Activated CD8-positive, alpha-beta T cell treated with anti-CD3 and anti-CD28 coated beads for 36 hours (primary cell): Measurements from ENCODE around the gene ATP6V0E1. TPM values are rescaled to one million over a fixed set of nuclear protein-coding genes. Genes with fewer than 3 reads are reported as not detected.
A peak's percentile ranks its signal among the peaks of the same experiment; 100 is the strongest.

Experiments
- ATAC-seq: fragments of 200-7000 bp; cut with Tn5 transposase; one replicate; pipeline ENCODE4 v1.10.0; 2021; ENCODE audit warnings: mild to moderate bottlenecking, moderate library complexity
- CTCF ChIA-PET: fragments of 350-600 bp; sonication (Branson Sonifier 250); formaldehyde crosslinking; loops from one replicate; lab custom pipeline; 2021; ENCODE audit warnings: antibody characterized with exemption; lab: Charles Lee
- POLR2A ChIA-PET: fragments of 350-600 bp; sonication (Branson Sonifier 250); formaldehyde crosslinking; loops from one replicate; lab custom pipeline; 2021; ENCODE audit warnings: antibody characterized with exemption; lab: Charles Lee
- DNase-seq: peaks from one replicate; pipeline ENCODE4 v3.0.0-alpha.2; 2020
- H3K27ac Mint-ChIP-seq: one replicate; pipeline ENCODE4 v1.8.0; 2021; ENCODE audit warnings: mild to moderate bottlenecking, mixed read lengths
- H3K27me3 Mint-ChIP-seq: one replicate; pipeline ENCODE4 v1.8.0; 2021; ENCODE audit warnings: mixed read lengths
- H3K36me3 Mint-ChIP-seq: one replicate; pipeline ENCODE4 v1.8.0; 2021; ENCODE audit warnings: low read depth, mixed read lengths
- H3K4me1 Mint-ChIP-seq: one replicate; pipeline ENCODE4 v1.8.0; 2021; ENCODE audit warnings: low read depth, mixed read lengths
- H3K4me3 Mint-ChIP-seq: one replicate; pipeline ENCODE4 v1.8.0; 2021; ENCODE audit warnings: mild to moderate bottlenecking, moderate library complexity, mixed read lengths
- H3K9me3 Mint-ChIP-seq: one replicate; pipeline ENCODE4 v1.8.0; 2021; ENCODE audit warnings: mixed read lengths
- intact Hi-C: fragments of 100-400 bp; cut with micrococcal nuclease; formaldehyde crosslinking; loops from one replicate; pipeline ENCODE4 v1.10.0; 2022
- total RNA-seq, 2 experiments: library from RNA; stranded (reverse); gene quantifications; one replicate each; pipeline ENCODE4 v1.2.3, GENCODE V29; 2021
- TF ChIP-seq, protein P1 (sequence below): fragments of 200-600 bp; IDR thresholded peaks from one replicate; pipeline ENCODE4 v1.8.0; 2022; ENCODE audit warnings: antibody characterized with exemption, mild to moderate bottlenecking

Gene ATP6V0E1
- total RNA-seq, 2 experiments from 2014 or later: 68.0 to 79.8 TPM

GRCh38 chr5:173055983-173056782, 72.6 kb downstream of the ATP6V0E1 start, which contains the start of gene CREBRF:
Gene CREBRF, plus strand, starts transcription at chr5:173056352. Its CDS starts 24,424 bp downstream, at chr5:173080776.
- TF ChIP-seq, protein P1, sequence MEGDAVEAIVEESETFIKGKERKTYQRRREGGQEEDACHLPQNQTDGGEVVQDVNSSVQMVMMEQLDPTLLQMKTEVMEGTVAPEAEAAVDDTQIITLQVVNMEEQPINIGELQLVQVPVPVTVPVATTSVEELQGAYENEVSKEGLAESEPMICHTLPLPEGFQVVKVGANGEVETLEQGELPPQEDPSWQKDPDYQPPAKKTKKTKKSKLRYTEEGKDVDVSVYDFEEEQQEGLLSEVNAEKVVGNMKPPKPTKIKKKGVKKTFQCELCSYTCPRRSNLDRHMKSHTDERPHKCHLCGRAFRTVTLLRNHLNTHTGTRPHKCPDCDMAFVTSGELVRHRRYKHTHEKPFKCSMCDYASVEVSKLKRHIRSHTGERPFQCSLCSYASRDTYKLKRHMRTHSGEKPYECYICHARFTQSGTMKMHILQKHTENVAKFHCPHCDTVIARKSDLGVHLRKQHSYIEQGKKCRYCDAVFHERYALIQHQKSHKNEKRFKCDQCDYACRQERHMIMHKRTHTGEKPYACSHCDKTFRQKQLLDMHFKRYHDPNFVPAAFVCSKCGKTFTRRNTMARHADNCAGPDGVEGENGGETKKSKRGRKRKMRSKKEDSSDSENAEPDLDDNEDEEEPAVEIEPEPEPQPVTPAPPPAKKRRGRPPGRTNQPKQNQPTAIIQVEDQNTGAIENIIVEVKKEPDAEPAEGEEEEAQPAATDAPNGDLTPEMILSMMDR: no peak
- H3K27me3 Mint-ChIP-seq: no peaks in the 10 kb centered on the region
- peaks cover 2% of the 10 kb centered on the region for H3K36me3 Mint-ChIP-seq
- H3K9me3 Mint-ChIP-seq: no peaks in the 10 kb centered on the region
- ChIA-PET POLR2A (interaction anchor here (1.0 to 2.8 kb wide), 4 partner anchors 10 to 61 kb away, joined by 3 to 9 read pairs (median 5); no protein-coding TSS in a partner anchor), CTCF (interaction anchor here (1.4 to 8.2 kb wide), 3 partner anchors 10 to 88 kb away, joined by 5 to 37 read pairs (median 9); partner anchors contain the start of genes ATP6V0E1 and BNIP1)
- ATAC-seq: peak; percentile 69
- H3K4me3 Mint-ChIP-seq: peak within 1 kb of the TSS; percentile 91
- intact Hi-C loops: loop anchor here (5.0 kb wide), 1 partner anchor 86 kb away; the partner anchor contains the start of gene BNIP1
- H3K27ac Mint-ChIP-seq: peak within 1 kb of the TSS; percentile 97
- peak; percentile 98 for DNase-seq
- H3K4me1 Mint-ChIP-seq: peaks cover 41% of the 10 kb centered on the region

DNA sequence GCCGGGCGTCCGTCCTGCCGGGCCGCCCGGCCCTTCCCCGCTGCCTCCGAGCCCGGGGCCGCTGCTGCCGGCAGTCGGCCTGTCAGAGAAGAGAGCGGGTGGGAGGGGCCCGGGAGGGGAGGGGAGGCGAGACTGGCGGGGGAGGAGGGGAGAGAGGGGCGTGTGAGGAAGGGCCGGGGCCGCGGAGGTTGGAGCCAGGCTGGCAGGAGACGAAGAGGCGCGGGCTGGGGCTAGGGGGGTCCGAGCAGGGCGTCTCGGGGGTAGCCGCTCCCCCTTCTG, 73.2 kb downstream of the ATP6V0E1 start:
- Mint-ChIP-seq H3K36me3 (peaks cover 2% of the 10 kb centered on the region), H3K4me3 (peak overlapping the region; percentile 91), H3K9me3 (no peaks in the 10 kb centered on the region), H3K27me3 (no peaks in the 10 kb centered on the region), H3K4me1 (peaks cover 46% of the 10 kb centered on the region), H3K27ac (peak overlapping the region; percentile 97)
- peak; percentile 41 for ATAC-seq
- intact Hi-C loops: loop anchor here (1.0 to 5.0 kb wide), 2 partner anchors 73 to 86 kb away; partner anchors contain the start of genes ATP6V0E1 and BNIP1
- no peak for DNase-seq
- TF ChIP-seq, protein P1: no peak
- CTCF ChIA-PET: interaction anchor here (0.7 to 8.2 kb wide), 7 partner anchors 9 to 559 kb away, joined by 3 to 37 read pairs (median 5); partner anchors contain the start of genes ATP6V0E1 and BNIP1
- POLR2A ChIA-PET: interaction anchor here (1.0 to 2.8 kb wide), 10 partner anchors 10 to 829 kb away, joined by 3 to 16 read pairs (median 4); partner anchors contain the start of genes ATP6V0E1 and BNIP1

GRCh38 chr5:173057062-173057924, 73.7 kb downstream of the ATP6V0E1 start:
- POLR2A ChIA-PET: interaction anchor here (0.6 to 2.8 kb wide), 15 partner anchors 9 to 1104 kb away, joined by 3 to 16 read pairs (median 3); partner anchors contain the start of genes ATP6V0E1 and BNIP1
- Mint-ChIP-seq H3K27ac (peak overlapping the region; percentile 97), H3K9me3 (no peaks in the 10 kb centered on the region), H3K27me3 (no peaks in the 10 kb centered on the region), H3K36me3 (peaks cover 2% of the 10 kb centered on the region), H3K4me1 (peaks cover 47% of the 10 kb centered on the region), H3K4me3 (peak overlapping the region; percentile 91)
- intact Hi-C loops: loop anchor here (1.0 to 5.0 kb wide), 2 partner anchors 74 to 85 kb away; partner anchors contain the start of genes ATP6V0E1 and BNIP1
- CTCF ChIA-PET: interaction anchor here (0.7 to 8.2 kb wide), 9 partner anchors 9 to 559 kb away, joined by 3 to 37 read pairs (median 3); partner anchors contain the start of genes ATP6V0E1 and BNIP1
- ATAC-seq (peak; percentile 90), DNase-seq (peak; percentile 100)
- TF ChIP-seq, protein P1: no peak

- TF ChIP-seq, protein P1: no peak
- DNase-seq (no peak), ATAC-seq (no peak)
- CTCF ChIA-PET: interaction anchor here (1.5 to 8.2 kb wide), 3 partner anchors 9 to 79 kb away, joined by 3 to 37 read pairs (median 4); partner anchors contain the start of gene ATP6V0E1
- no peak overlapping the region for H3K4me3 Mint-ChIP-seq
- H3K27me3 Mint-ChIP-seq: no peaks in the 10 kb centered on the region
- H3K4me1 Mint-ChIP-seq: peaks cover 60% of the 10 kb centered on the region
- POLR2A ChIA-PET: interaction anchor here (0.5 to 1.5 kb wide), 2 partner anchors 78 to 89 kb away, joined by 3 to 6 read pairs; partner anchors contain the start of gene ATP6V0E1
- no peaks in the 10 kb centered on the region for H3K9me3 Mint-ChIP-seq
- peaks cover 3% of the 10 kb centered on the region for H3K36me3 Mint-ChIP-seq
- H3K27ac Mint-ChIP-seq: peak overlapping the region; percentile 79
- intact Hi-C loops: no loop called here
These were observed 78.6 kb downstream of the ATP6V0E1 start for GRCh38 chr5:173062141-173062540.
